ENCODE results near the gene EXOC2.

EXOC2 gene

GRCh38 chr6:570825-571224 is 122.1 kb downstream of the EXOC2 start:
- Histone ChIP-seq H3K36me3 (ENCODE audit: insufficient read depth, low read length) (peaks cover 38% of the 10 kb centered on the region), H3K4me3 (ENCODE audit: low read depth in 1 of 2, low read length in 2 of 2) (no peak overlapping the region), H4K20me1 (ENCODE audit: insufficient read depth, low read length) (no peaks in the 10 kb centered on the region), H3K9ac (ENCODE audit: low read depth, low read length) (no peak overlapping the region), H3K27me3 (ENCODE audit: insufficient read depth, low read length, poor library complexity) (no peaks in the 10 kb centered on the region), H3K4me1 (ENCODE audit: insufficient read depth, low read length) (no peaks in the 10 kb centered on the region), H3K4me2 (ENCODE audit: insufficient read depth, low read length) (no peak overlapping the region), H3K9me3 (ENCODE audit: insufficient read depth, low read length, severe bottlenecking) (peaks cover 3% of the 10 kb centered on the region), H3K27ac (ENCODE audit: low read length) (no peak overlapping the region), H2AFZ (ENCODE audit: low read depth, low read length) (no peak overlapping the region), H3K79me2 (ENCODE audit: insufficient read depth, low read length) (no peaks in the 10 kb centered on the region)
- no peak for ATAC-seq (ENCODE audit: insufficient read depth, low read depth)
- no peak for TF ChIP-seq CTCF (IDR thresholded peaks at IDR 0.05; ENCODE audit: borderline replicate concordance, extremely low read depth, low read length, poor library complexity, severe bottlenecking)
- no peak for TF ChIP-seq EZH2 (IDR thresholded peaks at IDR 0.05; ENCODE audit: borderline replicate concordance, low read depth, low read length, severe bottlenecking)
- DNase-seq = no peak

GRCh38 chr6:568954-569523 is 123.9 kb downstream of the EXOC2 start:
- no peaks in the 10 kb centered on the region for H4K20me1 ChIP-seq (ENCODE audit: insufficient read depth, low read length)
- TF ChIP-seq EZH2 (IDR thresholded peaks at IDR 0.05; ENCODE audit: borderline replicate concordance, low read depth, low read length, severe bottlenecking) (no peak), CTCF (IDR thresholded peaks at IDR 0.05; ENCODE audit: borderline replicate concordance, extremely low read depth, low read length, poor library complexity, severe bottlenecking) (no peak)
- H3K9ac ChIP-seq (ENCODE audit: low read depth, low read length) = no peak overlapping the region
- H3K9me3 ChIP-seq (ENCODE audit: insufficient read depth, low read length, severe bottlenecking) = no peaks in the 10 kb centered on the region
- DNase-seq (no peak), ATAC-seq (ENCODE audit: insufficient read depth, low read depth) (no peak)
- H3K4me2 ChIP-seq (ENCODE audit: insufficient read depth, low read length) = no peak overlapping the region
- H3K79me2 ChIP-seq (ENCODE audit: insufficient read depth, low read length) = no peaks in the 10 kb centered on the region
- no peak overlapping the region for H2AFZ ChIP-seq (ENCODE audit: low read depth, low read length)
- H3K4me3 ChIP-seq (ENCODE audit: low read depth in 1 of 2, low read length in 2 of 2) = no peak overlapping the region
- no peaks in the 10 kb centered on the region for H3K27me3 ChIP-seq (ENCODE audit: insufficient read depth, low read length, poor library complexity)
- no peaks in the 10 kb centered on the region for H3K4me1 ChIP-seq (ENCODE audit: insufficient read depth, low read length)
- H3K36me3 ChIP-seq (ENCODE audit: insufficient read depth, low read length) = peaks cover 32% of the 10 kb centered on the region
- H3K27ac ChIP-seq (ENCODE audit: low read length) = no peak overlapping the region

GRCh38 chr6:568085-568484 is 124.9 kb downstream of the EXOC2 start:
- H3K36me3 ChIP-seq (ENCODE audit: insufficient read depth, low read length) = peaks cover 35% of the 10 kb centered on the region
- H3K27ac ChIP-seq (ENCODE audit: low read length) = no peak overlapping the region

More at GRCh38 chr6:568085-568484, 124.9 kb downstream of the EXOC2 start:
- DNase-seq = no peak
- H3K4me3 ChIP-seq (ENCODE audit: low read depth in 1 of 2, low read length in 2 of 2) = no peak overlapping the region
- H4K20me1 ChIP-seq (ENCODE audit: insufficient read depth, low read length) = no peaks in the 10 kb centered on the region
- H3K4me1 ChIP-seq (ENCODE audit: insufficient read depth, low read length) = no peaks in the 10 kb centered on the region
- H3K27me3 ChIP-seq (ENCODE audit: insufficient read depth, low read length, poor library complexity) = no peaks in the 10 kb centered on the region
- H2AFZ ChIP-seq (ENCODE audit: low read depth, low read length) = no peak overlapping the region
- no peaks in the 10 kb centered on the region for H3K79me2 ChIP-seq (ENCODE audit: insufficient read depth, low read length)
- ATAC-seq (ENCODE audit: insufficient read depth, low read depth) = no peak
- H3K9me3 ChIP-seq (ENCODE audit: insufficient read depth, low read length, severe bottlenecking) = no peaks in the 10 kb centered on the region
- no peak overlapping the region for H3K9ac ChIP-seq (ENCODE audit: low read depth, low read length)
- no peak for TF ChIP-seq CTCF (IDR thresholded peaks at IDR 0.05; ENCODE audit: borderline replicate concordance, extremely low read depth, low read length, poor library complexity, severe bottlenecking)
- no peak for TF ChIP-seq EZH2 (IDR thresholded peaks at IDR 0.05; ENCODE audit: borderline replicate concordance, low read depth, low read length, severe bottlenecking)
- no peak overlapping the region for H3K4me2 ChIP-seq (ENCODE audit: insufficient read depth, low read length)
